Activated CD8-positive, alpha-beta T cell treated with anti-CD3 and anti-CD28 coated beads for 36 hours (primary cell): Measurements from ENCODE around the gene RAI1. TPM values are rescaled to one million over a fixed set of nuclear protein-coding genes. Genes with fewer than 3 reads are reported as not detected.

Experiments
- ATAC-seq: fragments of 200-7000 bp; cut with Tn5 transposase; one replicate; pipeline ENCODE4 v1.10.0; 2021; ENCODE audit warnings: mild to moderate bottlenecking, moderate library complexity
- CTCF ChIA-PET: fragments of 350-600 bp; sonication (Branson Sonifier 250); formaldehyde crosslinking; loops from one replicate; lab custom pipeline; 2021; ENCODE audit warnings: antibody characterized with exemption; lab: Charles Lee
- POLR2A ChIA-PET: fragments of 350-600 bp; sonication (Branson Sonifier 250); formaldehyde crosslinking; loops from one replicate; lab custom pipeline; 2021; ENCODE audit warnings: antibody characterized with exemption; lab: Charles Lee
- DNase-seq: peaks from one replicate; pipeline ENCODE4 v3.0.0-alpha.2; 2020
- H3K27ac Mint-ChIP-seq: one replicate; pipeline ENCODE4 v1.8.0; 2021; ENCODE audit warnings: mild to moderate bottlenecking, mixed read lengths
- H3K27me3 Mint-ChIP-seq: one replicate; pipeline ENCODE4 v1.8.0; 2021; ENCODE audit warnings: mixed read lengths
- H3K36me3 Mint-ChIP-seq: one replicate; pipeline ENCODE4 v1.8.0; 2021; ENCODE audit warnings: low read depth, mixed read lengths
- H3K4me1 Mint-ChIP-seq: one replicate; pipeline ENCODE4 v1.8.0; 2021; ENCODE audit warnings: low read depth, mixed read lengths
- H3K4me3 Mint-ChIP-seq: one replicate; pipeline ENCODE4 v1.8.0; 2021; ENCODE audit warnings: mild to moderate bottlenecking, moderate library complexity, mixed read lengths
- H3K9me3 Mint-ChIP-seq: one replicate; pipeline ENCODE4 v1.8.0; 2021; ENCODE audit warnings: mixed read lengths
- intact Hi-C: fragments of 100-400 bp; cut with micrococcal nuclease; formaldehyde crosslinking; loops from one replicate; pipeline ENCODE4 v1.10.0; 2022
- total RNA-seq, 2 experiments: library from RNA; stranded (reverse); gene quantifications; one replicate each; pipeline ENCODE4 v1.2.3, GENCODE V29; 2021
- TF ChIP-seq, protein P1 (sequence below): fragments of 200-600 bp; IDR thresholded peaks from one replicate; pipeline ENCODE4 v1.8.0; 2022; ENCODE audit warnings: antibody characterized with exemption, mild to moderate bottlenecking

Gene RAI1
- total RNA-seq, 2 experiments from 2014 or later = 18.1 to 20.3 TPM

DNA sequence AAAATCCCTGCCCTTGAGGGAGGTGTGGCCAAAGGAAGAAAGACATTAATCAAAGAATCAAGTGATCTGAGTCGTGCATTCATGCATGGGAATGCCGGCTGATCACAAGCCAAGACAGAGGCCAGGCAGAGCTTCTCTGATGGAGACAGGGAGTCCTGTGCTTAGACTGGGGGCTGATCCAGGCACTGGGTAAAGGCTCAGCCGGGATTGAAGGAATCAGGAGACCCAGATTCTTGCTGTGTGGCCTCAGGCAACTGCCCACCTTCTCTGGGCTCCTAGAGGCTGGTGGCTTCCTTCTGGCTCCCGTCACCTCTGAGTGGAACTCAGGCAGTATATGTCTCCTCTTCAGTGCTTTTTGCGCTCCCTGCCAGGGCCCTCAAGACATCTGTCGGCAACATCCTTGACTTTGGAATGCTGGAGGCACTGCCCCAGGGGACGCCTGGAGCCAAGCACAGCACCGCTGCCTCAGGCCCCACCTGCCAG lies 17.7 kb downstream of the RAI1 start:
- Mint-ChIP-seq H3K36me3 (no peaks in the 10 kb centered on the region), H3K4me3 (no peak overlapping the region), H3K27me3 (no peaks in the 10 kb centered on the region), H3K9me3 (no peaks in the 10 kb centered on the region), H3K4me1 (peaks cover 53% of the 10 kb centered on the region), H3K27ac (no peak overlapping the region)
- ATAC-seq (no peak), DNase-seq (no peak)
- CTCF ChIA-PET = no interaction called here
- TF ChIP-seq, protein P1, sequence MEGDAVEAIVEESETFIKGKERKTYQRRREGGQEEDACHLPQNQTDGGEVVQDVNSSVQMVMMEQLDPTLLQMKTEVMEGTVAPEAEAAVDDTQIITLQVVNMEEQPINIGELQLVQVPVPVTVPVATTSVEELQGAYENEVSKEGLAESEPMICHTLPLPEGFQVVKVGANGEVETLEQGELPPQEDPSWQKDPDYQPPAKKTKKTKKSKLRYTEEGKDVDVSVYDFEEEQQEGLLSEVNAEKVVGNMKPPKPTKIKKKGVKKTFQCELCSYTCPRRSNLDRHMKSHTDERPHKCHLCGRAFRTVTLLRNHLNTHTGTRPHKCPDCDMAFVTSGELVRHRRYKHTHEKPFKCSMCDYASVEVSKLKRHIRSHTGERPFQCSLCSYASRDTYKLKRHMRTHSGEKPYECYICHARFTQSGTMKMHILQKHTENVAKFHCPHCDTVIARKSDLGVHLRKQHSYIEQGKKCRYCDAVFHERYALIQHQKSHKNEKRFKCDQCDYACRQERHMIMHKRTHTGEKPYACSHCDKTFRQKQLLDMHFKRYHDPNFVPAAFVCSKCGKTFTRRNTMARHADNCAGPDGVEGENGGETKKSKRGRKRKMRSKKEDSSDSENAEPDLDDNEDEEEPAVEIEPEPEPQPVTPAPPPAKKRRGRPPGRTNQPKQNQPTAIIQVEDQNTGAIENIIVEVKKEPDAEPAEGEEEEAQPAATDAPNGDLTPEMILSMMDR = no peak
- intact Hi-C loops = loop anchor here (10.0 kb wide), 1 partner anchor 336 kb away; the partner anchor contains the start of genes ATPAF2 and GID4
- POLR2A ChIA-PET = no interaction called here

DNA sequence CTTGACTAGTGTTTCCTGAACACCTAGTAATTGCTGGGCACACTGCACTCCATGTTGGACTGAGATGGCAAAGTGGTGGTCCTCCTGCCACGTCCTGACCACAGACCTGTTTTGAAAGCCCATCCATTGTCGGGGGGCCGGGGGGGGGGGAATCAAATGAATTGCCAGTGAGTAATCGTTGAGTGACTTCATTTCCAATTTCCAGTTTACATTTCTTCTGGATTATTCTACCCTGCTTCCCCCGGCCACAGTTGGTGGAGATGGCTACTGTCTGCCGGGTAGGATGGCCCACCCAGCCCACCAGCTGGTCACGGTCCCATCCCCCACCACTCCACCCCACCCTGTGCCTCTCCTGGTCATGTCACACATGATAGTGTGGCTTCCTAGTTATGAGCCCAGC lies 18.2 kb downstream of the RAI1 start:
- no peaks in the 10 kb centered on the region for H3K27me3 Mint-ChIP-seq
- H3K4me3 Mint-ChIP-seq = no peak overlapping the region
- no peak for DNase-seq
- intact Hi-C loops = loop anchor here (10.0 kb wide), 1 partner anchor 335 kb away; the partner anchor contains the start of genes ATPAF2 and GID4
- peaks cover under 1% of the 10 kb centered on the region for H3K36me3 Mint-ChIP-seq
- CTCF ChIA-PET = no interaction called here
- no peaks in the 10 kb centered on the region for H3K9me3 Mint-ChIP-seq
- H3K4me1 Mint-ChIP-seq = peaks cover 49% of the 10 kb centered on the region
- no peak overlapping the region for H3K27ac Mint-ChIP-seq
- TF ChIP-seq, protein P1 = no peak
- POLR2A ChIA-PET = interaction anchor here (1.0 to 1.6 kb wide), 3 partner anchors 8 to 17 kb away, joined by 3 to 5 read pairs (median 4); no protein-coding TSS in a partner anchor
- no peak for ATAC-seq

DNA sequence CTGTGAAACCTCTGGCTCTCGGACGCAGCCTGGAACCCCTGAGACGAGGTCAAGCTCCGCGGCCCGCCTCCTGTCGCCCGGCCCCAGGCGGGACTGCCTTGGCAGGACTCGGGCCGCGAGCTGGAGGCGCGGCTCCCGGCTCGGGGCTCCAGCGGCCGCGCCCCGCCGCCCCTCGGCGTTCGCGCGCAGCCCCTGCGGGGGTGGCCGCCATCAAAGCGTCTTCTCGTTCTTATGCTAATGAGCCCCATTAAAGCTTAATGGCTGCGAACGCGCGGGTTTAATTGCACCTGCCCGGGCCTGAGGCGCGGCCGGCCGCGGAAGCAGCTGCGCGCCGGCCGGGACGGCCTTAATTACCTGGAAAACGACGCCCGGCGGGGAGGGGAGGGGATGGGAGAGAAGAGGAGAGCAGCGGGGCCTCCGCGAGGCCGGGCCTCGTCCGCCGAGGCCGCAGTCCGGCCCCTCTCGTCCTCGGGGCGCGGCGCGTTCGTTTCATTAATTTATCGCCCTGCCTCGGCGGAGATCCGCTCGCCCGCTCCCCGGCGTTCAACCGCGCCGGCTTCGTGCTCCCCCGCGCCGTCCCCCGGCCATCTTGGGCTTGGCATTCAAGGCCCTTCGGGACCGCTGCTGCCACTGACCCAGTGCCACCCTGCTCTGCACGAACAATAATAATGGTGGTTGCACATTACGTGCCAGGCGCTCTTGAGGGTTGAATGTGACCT lies 19.2 kb downstream of the RAI1 start:
- ChIA-PET POLR2A (interaction anchor here (1.0 to 1.6 kb wide), 3 partner anchors 9 to 18 kb away, joined by 3 to 5 read pairs (median 4); no protein-coding TSS in a partner anchor), CTCF (no interaction called here)
- Mint-ChIP-seq H3K27me3 (no peaks in the 10 kb centered on the region), H3K9me3 (no peaks in the 10 kb centered on the region), H3K4me1 (peaks cover 45% of the 10 kb centered on the region), H3K27ac (no peak overlapping the region), H3K4me3 (no peak overlapping the region), H3K36me3 (peaks cover 8% of the 10 kb centered on the region)
- intact Hi-C loops = no loop called here
- no peak for DNase-seq
- TF ChIP-seq, protein P1 = no peak
- ATAC-seq = no peak

DNA sequence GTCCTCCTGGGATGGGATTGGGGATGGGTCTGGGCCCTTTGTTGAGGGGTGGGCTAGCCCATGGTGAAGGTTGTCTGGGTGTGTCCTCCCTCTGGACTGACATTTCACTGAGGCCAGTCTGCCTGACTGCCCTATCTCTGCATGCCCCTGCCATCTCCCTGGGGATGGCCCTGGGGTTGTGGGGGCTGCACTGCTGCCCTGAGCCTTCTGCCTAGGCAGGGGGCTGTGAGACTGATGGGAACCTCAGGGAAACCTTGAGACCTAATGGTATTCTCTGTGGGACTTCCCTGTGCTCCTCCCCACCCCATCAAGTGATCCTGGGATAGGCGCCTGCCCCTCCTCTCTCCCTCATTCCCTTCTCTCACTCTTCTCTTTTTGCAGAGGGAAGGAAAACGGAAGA lies 19.9 kb downstream of the RAI1 start:
- ATAC-seq (no peak), DNase-seq (no peak)
- TF ChIP-seq, protein P1 = no peak
- POLR2A ChIA-PET = no interaction called here
- intact Hi-C loops = no loop called here
- H3K9me3 Mint-ChIP-seq = no peaks in the 10 kb centered on the region
- no peaks in the 10 kb centered on the region for H3K27me3 Mint-ChIP-seq
- H3K4me1 Mint-ChIP-seq = peaks cover 38% of the 10 kb centered on the region
- H3K4me3 Mint-ChIP-seq = no peak overlapping the region
- no peak overlapping the region for H3K27ac Mint-ChIP-seq
- peaks cover 8% of the 10 kb centered on the region for H3K36me3 Mint-ChIP-seq
- CTCF ChIA-PET = no interaction called here

DNA sequence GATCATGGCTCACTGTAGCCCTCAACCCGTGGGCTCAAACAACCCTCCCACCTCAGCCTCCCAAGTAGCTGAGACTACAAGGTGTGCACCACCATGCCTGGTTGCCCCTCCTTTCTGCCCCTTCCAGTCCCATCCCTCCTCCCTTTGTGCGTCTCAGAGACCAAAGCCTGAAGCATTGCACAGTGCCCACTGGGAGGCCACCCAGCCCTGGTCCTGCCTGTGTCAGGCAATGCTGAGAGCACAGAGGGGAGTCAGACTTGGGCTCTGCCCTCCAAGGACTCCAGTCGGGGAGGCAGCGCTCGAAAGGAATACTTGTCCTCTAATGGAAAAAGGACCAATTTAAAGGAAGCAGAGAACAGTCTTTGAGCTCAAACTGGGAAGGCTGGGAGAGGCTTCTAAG lies 20.4 kb downstream of the RAI1 start:
- H3K4me1 Mint-ChIP-seq = peaks cover 36% of the 10 kb centered on the region
- no peak overlapping the region for H3K27ac Mint-ChIP-seq
- H3K27me3 Mint-ChIP-seq = no peaks in the 10 kb centered on the region
- ATAC-seq = no peak
- no peaks in the 10 kb centered on the region for H3K9me3 Mint-ChIP-seq
- DNase-seq = no peak
- POLR2A ChIA-PET = interaction anchor here (2.0 kb wide), 1 partner anchor 10 kb away, joined by 5 read pairs; no protein-coding TSS in a partner anchor
- H3K36me3 Mint-ChIP-seq = peaks cover 8% of the 10 kb centered on the region
- intact Hi-C loops = no loop called here
- TF ChIP-seq, protein P1 = no peak
- CTCF ChIA-PET = interaction anchor here (1.8 kb wide), 1 partner anchor 8 kb away, joined by 5 read pairs; no protein-coding TSS in a partner anchor
- no peak overlapping the region for H3K4me3 Mint-ChIP-seq
